DND-41 (cell line): Measurements from ENCODE around the gene LMF1.

Experiments
- ATAC-seq: fragments of 200-7000 bp; cut with Tn5 transposase; 3 replicates; pipeline ENCODE4 v1.9.1; 2021; ENCODE audit warnings: low read depth; ENCODE audit not compliant: insufficient read depth
- DNase-seq: peaks from one replicate; pipeline ENCODE4 v3.0.0-alpha.2; 2020
- H2AFZ ChIP-seq: 2 replicates; pipeline ENCODE4 v1.6.0; 2012; ENCODE audit warnings: low read depth, low read length
- H3K27ac ChIP-seq: 2 replicates; pipeline ENCODE4 v1.5.1; 2012; ENCODE audit warnings: low read length, inconsistent platforms
- H3K27me3 ChIP-seq: fragments of 200-600 bp; sonication (generic); 2 replicates; pipeline ENCODE4 v1.6.0; 2012; ENCODE audit warnings: low read length, mild to moderate bottlenecking, inconsistent platforms; ENCODE audit not compliant: insufficient read depth, poor library complexity
- H3K36me3 ChIP-seq: 2 replicates; pipeline ENCODE4 v1.5.1; 2012; ENCODE audit warnings: low read length, inconsistent platforms; ENCODE audit not compliant: insufficient read depth
- H3K4me1 ChIP-seq: 2 replicates; pipeline ENCODE4 v1.5.1; 2012; ENCODE audit warnings: mild to moderate bottlenecking, low read length; ENCODE audit not compliant: insufficient read depth
- H3K4me2 ChIP-seq: 2 replicates; pipeline ENCODE4 v1.6.0; 2012; ENCODE audit warnings: mild to moderate bottlenecking, moderate library complexity, low read length, inconsistent platforms; ENCODE audit not compliant: insufficient read depth
- H3K4me3 ChIP-seq, 2 experiments: fragments of 200-600 bp in 1 of 2; shearing (Covaris generic) in 1 of 2; 2 replicates each; pipeline ENCODE4 v1.5.1; 2012 to 2016; ENCODE audit warnings: inconsistent platforms in 2 of 2, low read length in 2 of 2, mild to moderate bottlenecking in 2 of 2, low read depth in 1 of 2, moderate library complexity in 1 of 2
- H3K79me2 ChIP-seq: 2 replicates; pipeline ENCODE4 v1.6.0; 2012; ENCODE audit warnings: low read length, inconsistent platforms; ENCODE audit not compliant: insufficient read depth
- H3K9ac ChIP-seq: 2 replicates; pipeline ENCODE4 v1.6.0; 2012; ENCODE audit warnings: low read depth, mild to moderate bottlenecking, inconsistent platforms, low read length, moderate library complexity
- H3K9me3 ChIP-seq: 2 replicates; pipeline ENCODE4 v1.5.1; 2012; ENCODE audit warnings: low read length, moderate library complexity, mild to moderate bottlenecking, inconsistent platforms; ENCODE audit not compliant: insufficient read depth, severe bottlenecking
- H4K20me1 ChIP-seq: 2 replicates; pipeline ENCODE4 v1.6.0; 2012; ENCODE audit warnings: low read length; ENCODE audit not compliant: insufficient read depth
- CTCF ChIP-seq: IDR thresholded peaks from 2 replicates; pipeline ENCODE4 v1.5.1; 2012; ENCODE audit warnings: borderline replicate concordance, low read length, moderate library complexity, mild to moderate bottlenecking; ENCODE audit not compliant: poor library complexity, severe bottlenecking; ENCODE audit errors: extremely low read depth
- EZH2 ChIP-seq: IDR thresholded peaks from 3 replicates; pipeline ENCODE4 v1.6.1; 2012; ENCODE audit warnings: borderline replicate concordance, low read depth, mild to moderate bottlenecking, moderate library complexity, low read length, inconsistent platforms; ENCODE audit not compliant: severe bottlenecking

The LMF1 gene

GRCh38 chr16:918741-919657, 51.8 kb downstream of the LMF1 start:
- H3K79me2 ChIP-seq: no peaks in the 10 kb centered on the region
- no peak overlapping the region for H2AFZ ChIP-seq
- no peak overlapping the region for H3K4me2 ChIP-seq
- H3K9ac ChIP-seq: no peak overlapping the region
- H3K4me1 ChIP-seq: no peaks in the 10 kb centered on the region
- peaks cover 10% of the 10 kb centered on the region; the same call in 1 of the 2 replicates for H3K36me3 ChIP-seq
- DNase-seq (no peak), ATAC-seq (no peak)
- TF ChIP-seq CTCF (no peak), EZH2 (no peak)
- H3K27ac ChIP-seq: no peak overlapping the region
- H4K20me1 ChIP-seq: 0 out of 2 replicates have a peak, but pooled peaks cover 7% of the 10 kb centered on the region
- H3K9me3 ChIP-seq: no peaks in the 10 kb centered on the region
- H3K4me3 ChIP-seq: no peak overlapping the region
- no peaks in the 10 kb centered on the region for H3K27me3 ChIP-seq

- ATAC-seq (no peak), DNase-seq (no peak)
- Histone ChIP-seq H3K36me3 (peaks cover 6% of the 10 kb centered on the region; the same call in 1 of the 2 replicates), H3K9ac (no peak overlapping the region), H3K4me2 (no peak overlapping the region), H3K9me3 (no peaks in the 10 kb centered on the region), H3K27ac (no peak overlapping the region), H3K4me3 (no peak overlapping the region), H4K20me1 (peaks cover 9% of the 10 kb centered on the region; the same call in 1 of the 2 replicates), H3K4me1 (no peaks in the 10 kb centered on the region), H3K79me2 (no peaks in the 10 kb centered on the region), H2AFZ (no peak overlapping the region), H3K27me3 (no peaks in the 10 kb centered on the region)
- TF ChIP-seq EZH2 (no peak), CTCF (no peak)
Measured at GRCh38 chr16:918068-918467, 52.7 kb downstream of the LMF1 start.

- DNase-seq (no peak), ATAC-seq (no peak)
- H3K9me3 ChIP-seq: no peaks in the 10 kb centered on the region
- no peak overlapping the region for H3K9ac ChIP-seq
- no peaks in the 10 kb centered on the region for H3K4me1 ChIP-seq
- TF ChIP-seq CTCF (no peak), EZH2 (no peak)
- no peak overlapping the region for H3K4me2 ChIP-seq
- H4K20me1 ChIP-seq: peaks cover 9% of the 10 kb centered on the region; the same call in 1 of the 2 replicates
- H2AFZ ChIP-seq: no peak overlapping the region
- H3K36me3 ChIP-seq: 0 out of 2 replicates have a peak, but pooled peaks cover 2% of the 10 kb centered on the region
- no peak overlapping the region for H3K27ac ChIP-seq
- H3K79me2 ChIP-seq: no peaks in the 10 kb centered on the region
- no peaks in the 10 kb centered on the region for H3K27me3 ChIP-seq
- H3K4me3 ChIP-seq: no peak overlapping the region
Measured at GRCh38 chr16:917591-918061, 53.2 kb downstream of the LMF1 start.
